T-helper 1 cell treated with Interleukin-12 subunit alpha and Interleukin-12 subunit beta and Interleukin-4 antibody, amounts not matched to agents 30 μg/mL and 1 μg/mL, for 36 hours (primary cell): Measurements from ENCODE around the gene MAPKAPK2.
A peak's percentile ranks its signal among the peaks of the same experiment; 100 is the strongest.
"Not testable (repeated sequence)": the region's sequence is repeated elsewhere in the genome, so short reads cannot be mapped to it uniquely, and the experiment has no call there.

ENCODE experiments used
- H3K27ac Mint-ChIP-seq: one replicate; pipeline ENCODE4 v1.8.0; 2021; ENCODE audit warnings: mild to moderate bottlenecking, mixed read lengths
- H3K27me3 Mint-ChIP-seq: one replicate; pipeline ENCODE4 v1.8.0; 2021; ENCODE audit warnings: low read depth, mixed read lengths
- H3K36me3 Mint-ChIP-seq: one replicate; pipeline ENCODE4 v1.8.0; 2021; ENCODE audit warnings: low read depth, mixed read lengths
- H3K4me1 Mint-ChIP-seq: one replicate; pipeline ENCODE4 v1.8.0; 2021; ENCODE audit warnings: low read depth, mixed read lengths
- H3K4me3 Mint-ChIP-seq: one replicate; pipeline ENCODE4 v1.8.0; 2021; ENCODE audit warnings: mild to moderate bottlenecking, moderate library complexity, mixed read lengths
- H3K9me3 Mint-ChIP-seq: one replicate; pipeline ENCODE4 v1.8.0; 2021; ENCODE audit warnings: mixed read lengths

Gene MAPKAPK2

DNA sequence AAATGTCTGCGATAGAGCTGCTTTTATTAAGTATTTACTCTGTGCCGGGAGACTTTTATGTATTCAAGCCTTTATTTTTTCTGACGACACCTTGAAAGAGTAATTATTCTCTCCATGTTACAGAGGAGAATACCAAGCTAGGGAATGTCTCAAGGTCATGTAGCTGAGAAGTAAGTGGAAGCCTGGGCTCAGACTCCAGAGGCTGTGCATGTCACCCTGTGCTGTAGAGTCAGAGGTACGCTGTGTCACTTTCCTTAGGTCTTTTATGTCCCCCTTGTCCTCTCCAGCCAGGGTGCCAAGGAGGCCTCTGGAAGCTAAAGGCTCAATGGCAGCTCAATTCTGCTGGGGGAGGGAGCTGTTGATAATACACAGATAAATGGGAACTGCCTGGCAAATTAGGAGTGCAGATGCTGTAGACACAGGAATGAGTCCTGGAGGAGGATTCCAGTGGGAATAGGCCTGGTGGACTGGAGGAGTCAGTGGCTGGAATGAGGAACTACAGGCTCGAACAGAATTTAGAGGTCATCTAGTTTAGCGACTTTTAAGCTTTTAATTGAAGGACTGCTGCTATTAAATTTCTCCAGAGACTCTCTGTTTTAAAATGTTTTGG, 76.6 kb downstream of the MAPKAPK2 start:
- Mint-ChIP-seq H3K4me3 (no peak overlapping the region), H3K27ac (no peak overlapping the region), H3K9me3 (peaks cover 8% of the 10 kb centered on the region), H3K4me1 (peaks cover 17% of the 10 kb centered on the region), H3K27me3 (peaks cover 41% of the 10 kb centered on the region), H3K36me3 (peaks cover 7% of the 10 kb centered on the region)

DNA sequence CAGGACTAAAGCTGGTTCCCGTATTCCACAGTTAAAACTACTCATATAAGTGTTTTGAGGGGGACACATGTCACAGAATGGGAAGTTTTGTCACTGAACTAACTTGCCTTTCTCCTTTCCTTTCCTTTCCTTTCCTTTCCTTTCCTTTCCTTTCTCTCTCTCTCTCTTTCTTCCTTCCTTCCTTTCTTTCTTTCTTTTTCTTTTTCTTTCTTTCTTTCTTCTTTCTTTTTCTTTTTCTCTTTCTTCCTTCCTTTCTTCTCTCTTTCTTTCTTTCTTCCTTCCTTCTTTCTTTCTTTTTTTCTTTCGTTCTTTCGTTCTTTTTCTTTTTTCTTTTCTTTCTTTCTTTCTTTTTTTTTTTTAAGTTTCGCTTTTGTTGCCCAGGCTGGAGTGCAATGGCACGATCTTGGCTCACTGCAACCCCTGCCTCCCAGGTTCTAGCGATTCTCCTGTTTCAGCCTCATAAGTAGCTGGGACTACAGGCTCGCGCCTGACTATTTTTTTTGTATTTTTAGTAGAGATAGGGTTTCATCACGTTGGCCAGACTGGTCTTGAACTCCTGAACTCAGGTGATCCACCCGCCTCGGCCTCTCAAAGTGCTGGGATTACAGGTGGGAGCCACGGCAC, 78.1 kb downstream of the MAPKAPK2 start:
- peaks cover 25% of the 10 kb centered on the region for H3K4me1 Mint-ChIP-seq
- H3K36me3 Mint-ChIP-seq, H3K9me3 Mint-ChIP-seq, H3K4me3 Mint-ChIP-seq, H3K27ac Mint-ChIP-seq: not testable (repeated sequence)
- peaks cover 40% of the 10 kb centered on the region for H3K27me3 Mint-ChIP-seq

DNA sequence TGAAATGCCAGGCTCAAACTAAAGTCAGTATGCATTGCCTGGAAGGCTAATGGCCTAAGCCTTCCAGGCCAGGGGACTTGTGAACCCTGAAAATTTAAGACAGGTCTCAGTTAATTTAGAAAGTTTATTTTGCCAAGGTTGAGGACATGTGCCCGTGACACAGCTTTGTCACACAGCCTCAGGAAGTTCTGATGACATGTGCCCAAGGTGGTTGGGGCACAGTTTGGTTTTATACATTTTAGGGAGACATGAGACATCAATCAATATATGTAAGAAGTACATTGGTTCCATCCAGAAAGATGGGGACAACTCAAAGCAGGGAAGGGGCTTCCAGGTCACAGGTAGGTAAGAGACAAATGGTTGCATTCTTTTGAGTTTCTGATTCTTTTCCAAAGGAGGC, 81.1 kb downstream of the MAPKAPK2 start:
- not testable (repeated sequence) for H3K36me3 Mint-ChIP-seq, H3K9me3 Mint-ChIP-seq, H3K27ac Mint-ChIP-seq, H3K4me3 Mint-ChIP-seq
- H3K4me1 Mint-ChIP-seq, result peaks cover 50% of the 10 kb centered on the region
- H3K27me3 Mint-ChIP-seq, result peaks cover 42% of the 10 kb centered on the region

DNA sequence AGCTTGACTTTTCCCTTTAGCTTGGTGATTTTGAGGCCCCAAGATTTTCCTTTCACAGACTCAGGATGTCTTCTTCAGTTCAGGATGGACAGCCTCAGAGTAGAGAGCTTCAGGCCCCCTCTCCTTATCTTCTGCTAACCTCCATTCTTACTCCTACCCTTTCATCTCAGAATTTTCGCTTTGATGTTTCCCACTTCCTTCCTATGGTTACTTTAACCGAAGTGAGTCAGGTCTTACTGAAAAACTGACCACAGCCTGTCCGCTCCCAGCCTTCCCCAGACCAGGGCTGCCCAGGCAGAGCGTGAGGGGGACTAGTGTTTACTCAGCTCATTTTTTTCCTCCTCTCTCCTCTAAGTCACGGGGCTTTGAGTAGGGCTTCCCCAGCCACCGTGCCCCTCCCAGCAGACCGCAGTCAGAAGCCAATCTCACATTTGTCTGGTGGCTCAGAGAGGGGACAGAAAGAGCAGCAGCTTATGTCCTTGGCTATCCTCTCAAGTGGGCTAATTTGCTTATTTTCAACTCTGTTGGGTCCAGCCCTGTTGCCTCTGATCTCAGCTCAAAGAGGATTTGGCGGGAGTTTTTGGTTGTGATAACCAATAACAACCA, 81.6 kb downstream of the MAPKAPK2 start:
- Mint-ChIP-seq H3K9me3 (peaks cover 8% of the 10 kb centered on the region), H3K27ac (peak overlapping the region; percentile 57), H3K4me3 (peak overlapping the region; percentile 62), H3K4me1 (peaks cover 54% of the 10 kb centered on the region), H3K27me3 (peaks cover 42% of the 10 kb centered on the region), H3K36me3 (peaks cover 7% of the 10 kb centered on the region)

DNA sequence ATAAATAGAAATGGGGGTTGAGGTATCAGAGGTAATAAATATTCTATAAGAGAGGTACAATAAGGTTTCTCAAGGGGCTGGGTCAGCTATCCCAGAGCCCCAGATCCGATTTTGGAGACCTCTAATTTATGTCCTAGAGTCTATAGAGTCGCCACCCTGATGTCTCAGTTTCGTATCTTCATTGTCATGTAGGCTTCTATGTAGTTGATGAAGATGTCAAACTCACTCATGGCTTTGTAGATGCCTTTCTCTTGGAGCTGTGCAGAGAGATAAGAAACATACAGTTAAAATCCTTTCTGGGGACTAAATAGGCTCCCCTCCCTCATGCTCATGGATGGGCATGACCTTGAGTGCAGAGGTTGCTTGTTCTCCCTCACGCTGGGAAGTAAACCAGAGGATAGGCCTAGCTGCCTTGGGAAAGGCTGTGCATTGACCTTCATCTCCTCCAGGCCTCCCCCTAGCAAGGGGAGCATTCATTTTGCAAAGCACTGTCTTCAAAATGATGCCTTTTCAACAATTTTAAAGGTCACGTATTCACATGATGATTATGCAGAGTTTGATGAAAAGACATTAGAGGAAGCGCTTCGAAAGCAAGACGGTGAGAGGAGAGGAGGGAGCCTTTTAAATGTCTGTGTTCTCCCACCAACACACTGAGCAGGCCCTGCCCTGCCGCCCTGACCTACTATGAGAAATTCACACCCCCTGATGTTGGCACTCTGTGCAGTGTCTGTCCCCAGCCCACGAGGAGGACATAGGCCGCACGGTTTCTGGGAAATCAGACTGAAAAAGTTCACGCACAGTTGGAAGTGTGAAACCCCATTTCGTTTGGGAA, 84.0 kb downstream of the MAPKAPK2 start:
- Mint-ChIP-seq H3K9me3 (peaks cover 5% of the 10 kb centered on the region), H3K27me3 (peaks cover 43% of the 10 kb centered on the region), H3K27ac (no peak overlapping the region), H3K36me3 (peaks cover 7% of the 10 kb centered on the region), H3K4me3 (no peak overlapping the region), H3K4me1 (peaks cover 63% of the 10 kb centered on the region)

DNA sequence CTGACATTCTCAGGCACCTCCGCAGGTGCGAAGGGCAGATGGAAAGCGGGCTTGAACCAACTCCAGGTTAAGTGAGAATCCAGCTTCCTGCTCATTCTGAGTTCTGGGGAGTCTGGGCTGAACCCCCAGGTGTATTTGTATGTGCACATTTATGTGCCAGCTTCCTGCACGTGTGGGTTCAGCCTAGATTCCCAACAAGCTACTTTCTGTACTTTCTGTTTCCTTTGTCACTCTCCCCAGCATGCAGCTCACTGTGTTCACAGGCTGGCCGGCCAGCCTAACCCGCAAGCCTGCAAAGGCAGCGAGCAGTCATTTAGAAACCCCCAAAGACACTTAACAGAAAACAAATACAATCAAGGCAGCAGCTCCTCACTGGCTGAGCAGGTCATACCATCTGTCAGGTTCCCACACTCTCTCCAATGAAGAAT, 84.6 kb downstream of the MAPKAPK2 start:
- Mint-ChIP-seq H3K4me1 (peaks cover 66% of the 10 kb centered on the region), H3K27ac (peak overlapping the region; percentile 7), H3K36me3 (peaks cover 3% of the 10 kb centered on the region), H3K27me3 (peaks cover 41% of the 10 kb centered on the region), H3K4me3 (peak overlapping the region; percentile 20), H3K9me3 (no peaks in the 10 kb centered on the region)

DNA sequence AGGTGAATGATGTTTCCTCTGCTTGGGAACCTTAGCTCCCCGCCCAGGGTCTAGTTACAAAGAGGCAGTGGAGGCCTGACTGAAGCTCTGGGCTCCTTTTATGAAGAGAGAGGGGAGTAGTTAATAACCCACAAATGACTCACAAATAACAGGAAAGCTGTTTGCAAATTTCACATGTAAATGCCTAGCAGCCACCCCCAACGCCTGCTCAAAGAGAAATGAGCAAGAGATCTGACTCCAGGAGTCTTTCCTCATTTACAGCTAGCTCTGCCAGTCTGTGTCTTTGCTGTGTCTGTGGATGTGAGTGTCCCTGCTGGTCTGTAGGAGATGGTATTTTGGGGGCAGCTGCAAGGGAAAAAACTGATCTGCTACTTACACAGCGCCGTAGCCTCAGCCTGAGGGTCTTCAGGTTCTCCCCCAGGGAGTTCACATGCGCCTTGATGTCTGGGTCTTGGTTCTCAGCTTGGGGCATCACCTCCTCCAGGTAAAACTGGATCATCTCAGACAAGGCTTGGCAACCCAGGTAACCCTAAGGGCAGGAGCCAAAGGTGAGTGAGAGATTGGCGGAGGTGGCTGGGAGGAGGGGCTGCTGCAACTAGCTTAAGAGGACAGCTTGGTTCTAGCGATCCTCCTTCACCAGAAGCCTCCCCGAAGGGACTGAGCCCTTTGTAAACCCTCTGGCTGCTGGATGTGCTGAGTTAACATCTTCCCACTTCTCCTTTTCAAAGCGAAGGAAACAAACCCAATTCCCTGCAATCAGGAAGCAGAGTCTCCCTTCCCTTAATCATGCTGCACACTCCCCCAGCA, 86.0 kb downstream of the MAPKAPK2 start, which contains the start of gene IL19:
IL19 (plus strand) TSS at position 243 of the 807 bp plus-strand sequence. CDS start 65,890 bp downstream, outside the sequence.
- Mint-ChIP-seq H3K4me3 (no peak within 1 kb of the TSS), H3K36me3 (no peaks in the 10 kb centered on the region), H3K9me3 (no peaks in the 10 kb centered on the region), H3K27ac (peak within 1 kb of the TSS; percentile 12), H3K27me3 (peaks cover 47% of the 10 kb centered on the region), H3K4me1 (peaks cover 65% of the 10 kb centered on the region)

DNA sequence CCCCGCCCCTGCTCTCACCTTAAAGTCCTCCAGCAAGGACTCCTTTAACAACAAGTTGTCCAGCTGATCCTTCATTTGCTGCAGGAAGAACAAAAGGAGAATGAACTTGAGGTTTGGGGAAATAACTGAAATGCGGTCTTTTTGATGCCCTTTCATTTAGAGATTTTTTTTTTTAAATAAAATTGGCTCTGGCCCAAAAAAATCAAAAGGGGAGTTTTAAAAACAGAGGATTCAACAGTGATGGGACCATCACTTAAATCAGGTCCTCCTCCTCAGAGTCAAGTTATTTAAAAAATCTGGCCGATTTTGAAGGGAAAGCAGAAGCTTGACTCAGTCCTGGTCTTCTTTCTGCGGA, 86.6 kb downstream of the MAPKAPK2 start:
- no peak overlapping the region for H3K27ac Mint-ChIP-seq

DNA sequence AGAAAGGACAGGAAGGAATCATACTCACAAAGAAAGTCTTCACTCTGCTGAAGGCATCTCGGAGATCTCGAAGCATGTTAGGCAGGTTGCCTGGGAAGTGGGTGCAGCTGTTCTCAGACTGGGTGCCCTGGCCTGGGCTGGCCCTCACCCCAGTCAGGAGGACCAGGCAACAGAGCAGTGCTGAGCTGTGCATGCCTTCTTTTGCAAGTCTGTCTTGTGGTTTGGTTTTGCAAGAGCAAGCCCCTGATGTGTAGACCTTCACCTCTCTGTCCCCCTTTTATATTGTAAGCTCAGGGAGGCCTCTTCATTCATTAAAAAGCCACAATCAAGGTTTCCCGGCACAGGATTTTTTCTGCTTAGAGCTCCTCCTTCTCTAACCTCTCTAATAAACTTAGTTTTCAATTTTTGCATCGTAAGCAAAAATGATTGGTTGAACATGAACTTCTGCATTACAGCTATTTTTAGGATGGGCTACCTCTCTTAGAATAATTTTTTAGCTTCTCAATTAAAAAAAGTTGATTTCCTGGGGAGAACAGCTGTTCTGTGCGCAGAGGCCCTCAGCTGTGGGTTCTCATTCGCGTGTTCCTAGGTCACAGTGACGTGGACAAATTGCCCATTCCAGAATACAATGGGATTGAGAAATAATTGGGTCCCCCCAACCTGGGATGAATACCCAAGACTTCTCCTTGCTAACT, 87.7 kb downstream of the MAPKAPK2 start, which contains the start of gene IL10:
IL10 (minus strand) TSS at position 252 of the 695 bp plus-strand sequence; CDS start at position 193, 59 bp downstream.
- Mint-ChIP-seq H3K4me1 (peaks cover 48% of the 10 kb centered on the region), H3K4me3 (no peak within 1 kb of the TSS), H3K27ac (no peak within 1 kb of the TSS), H3K36me3 (no peaks in the 10 kb centered on the region), H3K27me3 (peaks cover 52% of the 10 kb centered on the region), H3K9me3 (no peaks in the 10 kb centered on the region)

More for the DNA sequence above, 86.6 kb downstream of the MAPKAPK2 start:
- H3K4me3 Mint-ChIP-seq, result no peak overlapping the region
- H3K27me3 Mint-ChIP-seq, result peaks cover 51% of the 10 kb centered on the region
- H3K36me3 Mint-ChIP-seq, result no peaks in the 10 kb centered on the region
- H3K4me1 Mint-ChIP-seq, result peaks cover 59% of the 10 kb centered on the region
- H3K9me3 Mint-ChIP-seq, result no peaks in the 10 kb centered on the region

DNA sequence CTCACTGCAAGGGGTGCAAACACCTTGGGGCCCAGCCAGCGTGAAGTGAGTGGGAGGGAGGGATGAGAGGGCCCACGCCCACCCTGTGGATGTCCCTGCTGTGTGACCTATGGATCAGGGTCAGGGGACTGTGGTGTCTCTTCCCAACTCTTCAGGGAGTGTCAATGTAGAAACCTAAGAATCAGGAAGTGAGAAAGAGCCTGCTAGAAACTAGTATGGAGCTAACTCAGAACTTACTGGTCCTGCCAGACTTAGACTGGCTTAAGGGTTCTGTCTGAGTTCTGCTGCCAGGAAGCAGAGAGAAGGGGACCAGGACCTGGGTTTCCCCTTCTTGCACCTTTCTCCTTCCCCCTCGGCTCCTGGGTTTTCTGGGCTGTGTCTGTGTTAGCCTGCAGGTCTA, 89.4 kb downstream of the MAPKAPK2 start:
- Mint-ChIP-seq H3K36me3 (no peaks in the 10 kb centered on the region), H3K27me3 (peaks cover 57% of the 10 kb centered on the region), H3K27ac (no peak overlapping the region), H3K4me1 (peaks cover 38% of the 10 kb centered on the region), H3K9me3 (no peaks in the 10 kb centered on the region), H3K4me3 (no peak overlapping the region)

DNA sequence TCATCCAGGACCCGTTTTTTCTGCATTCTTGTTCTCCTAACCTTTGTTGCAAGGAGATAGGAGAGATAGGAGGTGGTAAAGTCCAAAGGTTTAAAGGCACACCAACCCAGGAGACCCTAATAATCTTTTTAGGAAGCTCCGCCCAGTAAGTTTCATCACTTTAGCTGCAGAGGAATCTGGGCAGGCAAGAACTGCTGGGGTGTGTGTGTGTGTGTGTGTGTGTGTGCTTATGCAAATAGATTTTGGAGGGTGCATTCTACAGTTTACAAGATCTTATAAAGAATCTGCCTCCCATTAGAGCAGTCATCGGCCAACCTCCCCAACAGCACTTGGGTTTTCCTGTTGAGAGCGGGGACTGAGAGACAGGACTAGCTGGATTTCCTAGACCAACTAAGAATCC, 91.5 kb downstream of the MAPKAPK2 start:
- H3K4me1 Mint-ChIP-seq, result peaks cover 19% of the 10 kb centered on the region

DNA sequence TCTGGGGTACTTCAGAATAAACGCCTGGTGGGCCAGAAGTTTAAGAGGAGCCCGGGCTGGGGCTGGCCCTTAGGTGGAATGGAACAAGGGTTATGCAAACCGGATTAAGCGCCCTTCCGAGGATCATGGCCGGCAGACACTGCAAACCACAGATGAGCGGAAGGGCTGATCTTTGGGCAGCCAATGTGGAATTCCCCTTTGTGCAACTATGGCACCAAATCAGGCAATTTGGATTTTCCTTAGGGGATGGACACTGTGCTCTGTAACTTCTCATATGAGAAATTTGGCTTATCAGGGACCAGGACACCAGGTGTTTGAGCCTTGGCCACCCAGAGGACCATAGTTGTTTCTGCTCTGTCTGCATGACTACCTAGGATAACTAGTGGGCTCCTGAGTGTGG, 93.3 kb downstream of the MAPKAPK2 start:
- H3K27me3 Mint-ChIP-seq, result peaks cover 28% of the 10 kb centered on the region
- no peaks in the 10 kb centered on the region for H3K36me3 Mint-ChIP-seq
- H3K27ac Mint-ChIP-seq, result no peak overlapping the region
- no peak overlapping the region for H3K4me3 Mint-ChIP-seq
- H3K9me3 Mint-ChIP-seq, result no peaks in the 10 kb centered on the region
- peaks cover 19% of the 10 kb centered on the region for H3K4me1 Mint-ChIP-seq

More for the DNA sequence above, 91.5 kb downstream of the MAPKAPK2 start:
- Mint-ChIP-seq H3K27me3 (peaks cover 43% of the 10 kb centered on the region), H3K27ac (no peak overlapping the region), H3K36me3 (no peaks in the 10 kb centered on the region), H3K9me3 (no peaks in the 10 kb centered on the region), H3K4me3 (no peak overlapping the region)

DNA sequence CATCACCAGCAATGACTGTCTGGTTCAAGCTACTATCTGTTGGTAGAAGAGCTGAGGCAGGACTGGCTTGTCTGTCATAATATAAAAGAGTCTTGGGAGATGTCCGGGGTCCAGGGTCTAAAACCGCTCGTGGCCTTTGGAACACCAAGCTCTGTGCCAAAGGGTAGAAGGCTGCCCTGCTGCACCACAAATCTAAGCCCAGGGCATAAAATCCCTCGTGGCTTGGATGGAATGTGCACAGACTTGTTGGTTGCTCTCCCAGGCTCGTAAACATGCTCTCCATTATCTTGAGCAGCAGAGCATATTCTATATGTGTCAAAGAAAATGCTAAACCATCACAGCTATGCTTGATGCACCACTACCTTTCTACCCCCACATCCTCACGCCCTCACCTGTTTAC, 94.2 kb downstream of the MAPKAPK2 start:
- Mint-ChIP-seq H3K27me3 (peaks cover 25% of the 10 kb centered on the region), H3K4me1 (peaks cover 23% of the 10 kb centered on the region)
- H3K9me3 Mint-ChIP-seq, H3K27ac Mint-ChIP-seq, H3K4me3 Mint-ChIP-seq, H3K36me3 Mint-ChIP-seq: not testable (repeated sequence)
